Fibroblast of skin of abdomen (primary cell): ENCODE data around the gene TPR.

Source experiments
- DNase-seq: peaks from one replicate; pipeline ENCODE4 v3.0.0-alpha.2; 2013

Gene TPR

GRCh38 chr1:186286615-186287315 is 88.3 kb downstream of the TPR start:
- peak; percentile 36 for DNase-seq

- no peak for DNase-seq
These were observed 91.7 kb downstream of the TPR start for GRCh38 chr1:186283374-186283773.

- no peak for DNase-seq
These were observed 92.6 kb downstream of the TPR start for GRCh38 chr1:186282466-186282865.

GRCh38 chr1:186275822-186276221 is 99.2 kb downstream of the TPR start:
- peak; percentile 22 for DNase-seq

- DNase-seq = peak; percentile 10
These were observed 102.6 kb downstream of the TPR start for GRCh38 chr1:186272486-186272885.

- DNase-seq = no peak
These were observed 104.0 kb downstream of the TPR start for GRCh38 chr1:186271032-186271431.
